GM23338 (cell line): Measurements from ENCODE around the gene CD69. TPM values are rescaled to one million over a fixed set of nuclear protein-coding genes. Genes with fewer than 3 reads are reported as not detected.

Experiments used
- ATAC-seq: fragments of 200-7000 bp; cut with Tn5 transposase; 3 replicates; pipeline ENCODE4 v1.9.1; 2020
- DNase-seq: peaks from one replicate; pipeline ENCODE4 v3.0.0-alpha.2; 2015; ENCODE audit warnings: low spot score
- H2AFZ ChIP-seq: fragments of 200-600 bp; sonication (generic); 2 replicates; pipeline ENCODE4 v1.8.0; 2016; ENCODE audit warnings: antibody characterized with exemption, mild to moderate bottlenecking, moderate library complexity
- H3F3A ChIP-seq: fragments of 200-600 bp; sonication (generic); replicated peaks from 2 replicates; pipeline ENCODE4 v1.8.0; 2017; ENCODE audit warnings: antibody characterized with exemption, mixed run types, low read depth
- H3K27ac ChIP-seq: fragments of 200-600 bp; sonication (generic); 2 replicates; pipeline ENCODE4 v1.6.1; 2016; ENCODE audit warnings: low read depth
- H3K27me3 ChIP-seq: fragments of 200-600 bp; sonication (generic); 2 replicates; pipeline ENCODE4 v1.8.0; 2016; ENCODE audit warnings: mild to moderate bottlenecking, mixed run types, moderate library complexity; ENCODE audit not compliant: insufficient read depth
- H3K36me3 ChIP-seq: fragments of 200-600 bp; sonication (generic); 2 replicates; pipeline ENCODE4 v1.8.0; 2016; ENCODE audit warnings: mild to moderate bottlenecking; ENCODE audit not compliant: insufficient read depth
- H3K4me1 ChIP-seq: fragments of 200-600 bp; sonication (generic); 2 replicates; pipeline ENCODE4 v1.8.0; 2016; ENCODE audit warnings: mild to moderate bottlenecking, moderate library complexity; ENCODE audit not compliant: insufficient read depth
- H3K4me2 ChIP-seq: fragments of 200-600 bp; sonication (generic); 2 replicates; pipeline ENCODE4 v1.7.1; 2017; ENCODE audit warnings: mixed run types
- H3K4me3 ChIP-seq: fragments of 200-600 bp; sonication (generic); 2 replicates; pipeline ENCODE4 v1.6.1; 2016; ENCODE audit warnings: mixed run types
- H3K79me2 ChIP-seq: fragments of 200-600 bp; sonication (generic); replicated peaks from 2 replicates; pipeline ENCODE4 v1.8.0; 2017; ENCODE audit warnings: mild to moderate bottlenecking; ENCODE audit not compliant: insufficient read depth
- H3K9me2 ChIP-seq: fragments of 200-600 bp; sonication (generic); 2 replicates; pipeline ENCODE4 v1.8.0; 2017; ENCODE audit not compliant: insufficient read depth
- H4K20me1 ChIP-seq: fragments of 200-600 bp; sonication (generic); replicated peaks from 2 replicates; pipeline ENCODE4 v1.8.0; 2017; ENCODE audit warnings: mild to moderate bottlenecking; ENCODE audit not compliant: insufficient read depth
- H3K27ac Mint-ChIP-seq: 2 replicates; pipeline ENCODE4 v1.8.0; 2020; ENCODE audit warnings: inconsistent platforms, mild to moderate bottlenecking, moderate library complexity, mixed read lengths
- H3K27me3 Mint-ChIP-seq: 3 replicates; pipeline ENCODE4 v1.8.0; 2022; ENCODE audit warnings: low read depth, mild to moderate bottlenecking, moderate library complexity, mixed read lengths, inconsistent platforms; ENCODE audit not compliant: insufficient read depth, poor library complexity
- H3K36me3 Mint-ChIP-seq: 3 replicates; pipeline ENCODE4 v1.8.0; 2021; ENCODE audit warnings: low read depth, mild to moderate bottlenecking, inconsistent platforms, moderate library complexity, mixed read lengths
- H3K4me1 Mint-ChIP-seq: 3 replicates; pipeline ENCODE4 v1.8.0; 2020; ENCODE audit warnings: mild to moderate bottlenecking, inconsistent platforms, mixed read lengths
- H3K4me3 Mint-ChIP-seq: 3 replicates; pipeline ENCODE4 v1.8.0; 2021; ENCODE audit warnings: moderate library complexity, mild to moderate bottlenecking, inconsistent platforms, mixed read lengths
- H3K9me3 Mint-ChIP-seq: 3 replicates; pipeline ENCODE4 v1.8.0; 2020; ENCODE audit warnings: moderate library complexity, mild to moderate bottlenecking, inconsistent platforms, mixed read lengths
- CREB1 ChIP-seq: fragments of 250-450 bp; sonication (Bioruptor Pico); IDR thresholded peaks from 2 replicates; pipeline ENCODE4 v1.5.0; 2020; ENCODE audit warnings: low read depth, mild to moderate bottlenecking, moderate library complexity
- EZH2 ChIP-seq: fragments of 200-600 bp; sonication (generic); IDR thresholded peaks from one replicate; pipeline ENCODE4 v1.8.0; 2017; ENCODE audit warnings: antibody characterized with exemption, mild to moderate bottlenecking, low read depth; ENCODE audit not compliant: unreplicated experiment
- JUNB ChIP-seq: IDR thresholded peaks from one replicate; pipeline ENCODE4 v1.6.1; 2016; ENCODE audit warnings: antibody characterized with exemption; ENCODE audit not compliant: unreplicated experiment
- NANOG ChIP-seq: IDR thresholded peaks from 2 replicates; pipeline ENCODE4 v1.6.1; 2016; ENCODE audit warnings: antibody characterized with exemption, borderline replicate concordance
- POLR2AphosphoS5 ChIP-seq: IDR thresholded peaks from 2 replicates; pipeline ENCODE4 v1.6.1; 2016; ENCODE audit warnings: antibody characterized with exemption, low read depth
- STAT1 ChIP-seq: IDR thresholded peaks from one replicate; pipeline ENCODE4 v1.6.1; 2016; ENCODE audit warnings: antibody characterized with exemption; ENCODE audit not compliant: unreplicated experiment
- ZNF114 ChIP-seq: fragments of 250-450 bp; sonication (Bioruptor Pico); IDR thresholded peaks from 2 replicates; pipeline ENCODE4 v1.5.0; 2020; ENCODE audit warnings: mild to moderate bottlenecking, moderate library complexity
- ZNF331 ChIP-seq: fragments of 250-450 bp; sonication (Bioruptor Pico); IDR thresholded peaks from 2 replicates; pipeline ENCODE4 v1.5.0; 2020; ENCODE audit warnings: low read depth, mild to moderate bottlenecking, moderate library complexity
- polyA plus RNA-seq: library from polyadenylated mRNA; unstranded; fragments of >200 nt; fragmentation: Nextera tagmentation; extraction: Ambion mirVana; gene quantifications from 2 replicates; pipeline ENCODE4 v1.2.1, GENCODE V29; 2016
- total RNA-seq: library from RNA; depleted of rRNA; stranded (reverse); fragments of >200 nt; shearing (Covaris generic); gene quantifications from 2 replicates; pipeline ENCODE4 v1.2.3, GENCODE V29; 2014
- TF ChIP-seq, protein P1 (sequence below): fragments of 250-450 bp; sonication (Bioruptor Pico); IDR thresholded peaks from 2 replicates; pipeline ENCODE4 v1.5.0; 2020; ENCODE audit warnings: mild to moderate bottlenecking, moderate library complexity
- TF ChIP-seq, protein P2 (sequence below), 2 experiments: fragments of 200-600 bp in 1 of 2; sonication (generic) in 1 of 2; conservative IDR thresholded peaks; 2 replicates each; pipeline versions ENCODE4 v1.5.1 to v1.6.1; 2016 to 2017; ENCODE audit warnings: antibody characterized with exemption in 2 of 2, low read depth in 2 of 2, mild to moderate bottlenecking in 2 of 2, moderate library complexity in 1 of 2
- TF ChIP-seq, protein P3 (sequence below): IDR thresholded peaks from 2 replicates; pipeline ENCODE4 v1.6.1; 2016; ENCODE audit warnings: antibody characterized with exemption
- TF ChIP-seq, protein P4 (sequence below): IDR thresholded peaks from one replicate; pipeline ENCODE4 v1.6.1; 2018; ENCODE audit warnings: antibody characterized with exemption; ENCODE audit not compliant: unreplicated experiment

CD69 gene
- total and polyA plus RNA-seq, 2 experiments from 2014 or later, result not detected

DNA sequence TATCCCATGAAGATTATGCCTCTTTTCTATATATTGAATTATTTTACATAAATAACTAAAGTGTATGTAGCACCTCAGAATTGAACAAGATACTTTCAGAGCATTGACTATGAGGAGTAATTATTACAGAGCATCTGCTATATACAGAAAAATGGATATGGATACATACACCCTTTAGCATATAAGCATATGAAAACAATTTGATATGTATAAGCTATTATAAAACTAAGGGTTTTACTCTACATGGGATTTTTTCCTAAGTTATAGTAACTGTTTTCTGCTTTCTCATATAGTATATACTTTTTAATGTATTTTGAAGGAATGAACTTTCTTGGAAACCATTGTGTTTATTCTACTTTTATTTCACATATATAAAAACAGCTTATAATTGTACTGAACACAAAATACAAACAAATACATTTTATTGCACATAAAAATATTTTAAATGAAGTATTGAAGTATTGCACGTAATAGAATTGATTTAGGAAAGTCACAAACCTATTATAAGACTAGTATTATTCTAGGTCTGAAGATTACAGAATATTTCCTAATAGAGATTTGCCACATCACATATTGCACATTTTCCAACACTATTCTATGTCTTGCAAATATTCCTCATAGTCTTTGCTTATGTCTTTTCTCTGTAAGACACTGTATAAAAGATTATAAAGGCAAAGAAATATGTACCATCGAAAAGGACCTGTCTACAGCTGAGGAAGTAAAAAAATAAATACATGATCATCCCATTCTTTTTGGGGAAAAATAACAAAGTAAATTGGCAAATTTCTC is 8.4 kb downstream of the CD69 start:
- Mint-ChIP-seq H3K27ac (no peak overlapping the region), H3K27me3 (peaks cover 5% of the 10 kb centered on the region), H3K36me3 (no peaks in the 10 kb centered on the region), H3K4me3 (no peak overlapping the region), H3K4me1 (peaks cover 13% of the 10 kb centered on the region; the same call in 2 of the 3 replicates), H3K9me3 (no peaks in the 10 kb centered on the region)
- H3K4me1 ChIP-seq, result peaks cover 8% of the 10 kb centered on the region; the same call in 1 of the 2 replicates
- H3K79me2 ChIP-seq, result no peaks in the 10 kb centered on the region
- no peaks in the 10 kb centered on the region for H3F3A ChIP-seq
- ATAC-seq (no peak), DNase-seq (no peak)
- TF ChIP-seq POLR2AphosphoS5, result no peak
- TF ChIP-seq, protein P1, sequence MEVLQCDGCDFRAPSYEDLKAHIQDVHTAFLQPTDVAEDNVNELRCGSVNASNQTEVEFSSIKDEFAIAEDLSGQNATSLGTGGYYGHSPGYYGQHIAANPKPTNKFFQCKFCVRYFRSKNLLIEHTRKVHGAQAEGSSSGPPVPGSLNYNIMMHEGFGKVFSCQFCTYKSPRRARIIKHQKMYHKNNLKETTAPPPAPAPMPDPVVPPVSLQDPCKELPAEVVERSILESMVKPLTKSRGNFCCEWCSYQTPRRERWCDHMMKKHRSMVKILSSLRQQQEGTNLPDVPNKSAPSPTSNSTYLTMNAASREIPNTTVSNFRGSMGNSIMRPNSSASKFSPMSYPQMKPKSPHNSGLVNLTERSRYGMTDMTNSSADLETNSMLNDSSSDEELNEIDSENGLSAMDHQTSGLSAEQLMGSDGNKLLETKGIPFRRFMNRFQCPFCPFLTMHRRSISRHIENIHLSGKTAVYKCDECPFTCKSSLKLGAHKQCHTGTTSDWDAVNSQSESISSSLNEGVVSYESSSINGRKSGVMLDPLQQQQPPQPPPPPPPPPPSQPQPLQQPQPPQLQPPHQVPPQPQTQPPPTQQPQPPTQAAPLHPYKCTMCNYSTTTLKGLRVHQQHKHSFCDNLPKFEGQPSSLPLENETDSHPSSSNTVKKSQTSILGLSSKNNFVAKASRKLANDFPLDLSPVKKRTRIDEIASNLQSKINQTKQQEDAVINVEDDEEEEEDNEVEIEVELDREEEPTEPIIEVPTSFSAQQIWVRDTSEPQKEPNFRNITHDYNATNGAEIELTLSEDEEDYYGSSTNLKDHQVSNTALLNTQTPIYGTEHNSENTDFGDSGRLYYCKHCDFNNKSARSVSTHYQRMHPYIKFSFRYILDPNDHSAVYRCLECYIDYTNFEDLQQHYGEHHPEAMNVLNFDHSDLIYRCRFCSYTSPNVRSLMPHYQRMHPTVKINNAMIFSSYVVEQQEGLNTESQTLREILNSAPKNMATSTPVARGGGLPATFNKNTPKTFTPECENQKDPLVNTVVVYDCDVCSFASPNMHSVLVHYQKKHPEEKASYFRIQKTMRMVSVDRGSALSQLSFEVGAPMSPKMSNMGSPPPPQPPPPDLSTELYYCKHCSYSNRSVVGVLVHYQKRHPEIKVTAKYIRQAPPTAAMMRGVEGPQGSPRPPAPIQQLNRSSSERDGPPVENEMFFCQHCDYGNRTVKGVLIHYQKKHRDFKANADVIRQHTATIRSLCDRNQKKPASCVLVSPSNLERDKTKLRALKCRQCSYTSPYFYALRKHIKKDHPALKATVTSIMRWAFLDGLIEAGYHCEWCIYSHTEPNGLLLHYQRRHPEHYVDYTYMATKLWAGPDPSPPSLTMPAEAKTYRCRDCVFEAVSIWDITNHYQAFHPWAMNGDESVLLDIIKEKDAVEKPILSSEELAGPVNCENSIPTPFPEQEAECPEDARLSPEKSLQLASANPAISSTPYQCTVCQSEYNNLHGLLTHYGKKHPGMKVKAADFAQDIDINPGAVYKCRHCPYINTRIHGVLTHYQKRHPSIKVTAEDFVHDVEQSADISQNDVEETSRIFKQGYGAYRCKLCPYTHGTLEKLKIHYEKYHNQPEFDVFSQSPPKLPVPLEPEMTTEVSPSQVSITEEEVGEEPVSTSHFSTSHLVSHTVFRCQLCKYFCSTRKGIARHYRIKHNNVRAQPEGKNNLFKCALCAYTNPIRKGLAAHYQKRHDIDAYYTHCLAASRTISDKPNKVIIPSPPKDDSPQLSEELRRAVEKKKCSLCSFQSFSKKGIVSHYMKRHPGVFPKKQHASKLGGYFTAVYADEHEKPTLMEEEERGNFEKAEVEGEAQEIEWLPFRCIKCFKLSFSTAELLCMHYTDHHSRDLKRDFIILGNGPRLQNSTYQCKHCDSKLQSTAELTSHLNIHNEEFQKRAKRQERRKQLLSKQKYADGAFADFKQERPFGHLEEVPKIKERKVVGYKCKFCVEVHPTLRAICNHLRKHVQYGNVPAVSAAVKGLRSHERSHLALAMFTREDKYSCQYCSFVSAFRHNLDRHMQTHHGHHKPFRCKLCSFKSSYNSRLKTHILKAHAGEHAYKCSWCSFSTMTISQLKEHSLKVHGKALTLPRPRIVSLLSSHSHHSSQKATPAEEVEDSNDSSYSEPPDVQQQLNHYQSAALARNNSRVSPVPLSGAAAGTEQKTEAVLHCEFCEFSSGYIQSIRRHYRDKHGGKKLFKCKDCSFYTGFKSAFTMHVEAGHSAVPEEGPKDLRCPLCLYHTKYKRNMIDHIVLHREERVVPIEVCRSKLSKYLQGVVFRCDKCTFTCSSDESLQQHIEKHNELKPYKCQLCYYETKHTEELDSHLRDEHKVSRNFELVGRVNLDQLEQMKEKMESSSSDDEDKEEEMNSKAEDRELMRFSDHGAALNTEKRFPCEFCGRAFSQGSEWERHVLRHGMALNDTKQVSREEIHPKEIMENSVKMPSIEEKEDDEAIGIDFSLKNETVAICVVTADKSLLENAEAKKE (CRISPR knock-in tag), result no peak
- no peak for TF ChIP-seq ZNF331 (CRISPR knock-in tag)
- no peak for TF ChIP-seq ZNF114 (CRISPR knock-in tag)
- no peak for TF ChIP-seq CREB1 (CRISPR knock-in tag)
- TF ChIP-seq, protein P2, sequence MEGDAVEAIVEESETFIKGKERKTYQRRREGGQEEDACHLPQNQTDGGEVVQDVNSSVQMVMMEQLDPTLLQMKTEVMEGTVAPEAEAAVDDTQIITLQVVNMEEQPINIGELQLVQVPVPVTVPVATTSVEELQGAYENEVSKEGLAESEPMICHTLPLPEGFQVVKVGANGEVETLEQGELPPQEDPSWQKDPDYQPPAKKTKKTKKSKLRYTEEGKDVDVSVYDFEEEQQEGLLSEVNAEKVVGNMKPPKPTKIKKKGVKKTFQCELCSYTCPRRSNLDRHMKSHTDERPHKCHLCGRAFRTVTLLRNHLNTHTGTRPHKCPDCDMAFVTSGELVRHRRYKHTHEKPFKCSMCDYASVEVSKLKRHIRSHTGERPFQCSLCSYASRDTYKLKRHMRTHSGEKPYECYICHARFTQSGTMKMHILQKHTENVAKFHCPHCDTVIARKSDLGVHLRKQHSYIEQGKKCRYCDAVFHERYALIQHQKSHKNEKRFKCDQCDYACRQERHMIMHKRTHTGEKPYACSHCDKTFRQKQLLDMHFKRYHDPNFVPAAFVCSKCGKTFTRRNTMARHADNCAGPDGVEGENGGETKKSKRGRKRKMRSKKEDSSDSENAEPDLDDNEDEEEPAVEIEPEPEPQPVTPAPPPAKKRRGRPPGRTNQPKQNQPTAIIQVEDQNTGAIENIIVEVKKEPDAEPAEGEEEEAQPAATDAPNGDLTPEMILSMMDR (conservative IDR thresholded peaks at IDR 0.05; ENCODE audit: low read depth in 2 of 2), result no peak
- TF ChIP-seq STAT1, result no peak
- TF ChIP-seq, protein P3, sequence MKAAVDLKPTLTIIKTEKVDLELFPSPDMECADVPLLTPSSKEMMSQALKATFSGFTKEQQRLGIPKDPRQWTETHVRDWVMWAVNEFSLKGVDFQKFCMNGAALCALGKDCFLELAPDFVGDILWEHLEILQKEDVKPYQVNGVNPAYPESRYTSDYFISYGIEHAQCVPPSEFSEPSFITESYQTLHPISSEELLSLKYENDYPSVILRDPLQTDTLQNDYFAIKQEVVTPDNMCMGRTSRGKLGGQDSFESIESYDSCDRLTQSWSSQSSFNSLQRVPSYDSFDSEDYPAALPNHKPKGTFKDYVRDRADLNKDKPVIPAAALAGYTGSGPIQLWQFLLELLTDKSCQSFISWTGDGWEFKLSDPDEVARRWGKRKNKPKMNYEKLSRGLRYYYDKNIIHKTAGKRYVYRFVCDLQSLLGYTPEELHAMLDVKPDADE, result no peak
- TF ChIP-seq EZH2, result no peak
- TF ChIP-seq NANOG, result no peak
- TF ChIP-seq, protein P4, sequence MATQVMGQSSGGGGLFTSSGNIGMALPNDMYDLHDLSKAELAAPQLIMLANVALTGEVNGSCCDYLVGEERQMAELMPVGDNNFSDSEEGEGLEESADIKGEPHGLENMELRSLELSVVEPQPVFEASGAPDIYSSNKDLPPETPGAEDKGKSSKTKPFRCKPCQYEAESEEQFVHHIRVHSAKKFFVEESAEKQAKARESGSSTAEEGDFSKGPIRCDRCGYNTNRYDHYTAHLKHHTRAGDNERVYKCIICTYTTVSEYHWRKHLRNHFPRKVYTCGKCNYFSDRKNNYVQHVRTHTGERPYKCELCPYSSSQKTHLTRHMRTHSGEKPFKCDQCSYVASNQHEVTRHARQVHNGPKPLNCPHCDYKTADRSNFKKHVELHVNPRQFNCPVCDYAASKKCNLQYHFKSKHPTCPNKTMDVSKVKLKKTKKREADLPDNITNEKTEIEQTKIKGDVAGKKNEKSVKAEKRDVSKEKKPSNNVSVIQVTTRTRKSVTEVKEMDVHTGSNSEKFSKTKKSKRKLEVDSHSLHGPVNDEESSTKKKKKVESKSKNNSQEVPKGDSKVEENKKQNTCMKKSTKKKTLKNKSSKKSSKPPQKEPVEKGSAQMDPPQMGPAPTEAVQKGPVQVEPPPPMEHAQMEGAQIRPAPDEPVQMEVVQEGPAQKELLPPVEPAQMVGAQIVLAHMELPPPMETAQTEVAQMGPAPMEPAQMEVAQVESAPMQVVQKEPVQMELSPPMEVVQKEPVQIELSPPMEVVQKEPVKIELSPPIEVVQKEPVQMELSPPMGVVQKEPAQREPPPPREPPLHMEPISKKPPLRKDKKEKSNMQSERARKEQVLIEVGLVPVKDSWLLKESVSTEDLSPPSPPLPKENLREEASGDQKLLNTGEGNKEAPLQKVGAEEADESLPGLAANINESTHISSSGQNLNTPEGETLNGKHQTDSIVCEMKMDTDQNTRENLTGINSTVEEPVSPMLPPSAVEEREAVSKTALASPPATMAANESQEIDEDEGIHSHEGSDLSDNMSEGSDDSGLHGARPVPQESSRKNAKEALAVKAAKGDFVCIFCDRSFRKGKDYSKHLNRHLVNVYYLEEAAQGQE, result no peak
- no peak for TF ChIP-seq JUNB
- no peaks in the 10 kb centered on the region for H3K27me3 ChIP-seq
- no peaks in the 10 kb centered on the region for H4K20me1 ChIP-seq
- no peak overlapping the region for H2AFZ ChIP-seq
- H3K4me3 ChIP-seq, result no peak overlapping the region
- no peaks in the 10 kb centered on the region for H3K9me2 ChIP-seq
- H3K27ac ChIP-seq, result no peak overlapping the region
- H3K36me3 ChIP-seq, result no peaks in the 10 kb centered on the region
- H3K4me2 ChIP-seq, result no peak overlapping the region
